DND-41 (cell line): ENCODE measurements around the gene SHB.

Source experiments
- ATAC-seq: fragments of 200-7000 bp; cut with Tn5 transposase; 3 replicates; pipeline ENCODE4 v1.9.1; 2021; ENCODE audit warnings: low read depth; ENCODE audit not compliant: insufficient read depth
- DNase-seq: peaks from one replicate; pipeline ENCODE4 v3.0.0-alpha.2; 2020
- H2AFZ ChIP-seq: 2 replicates; pipeline ENCODE4 v1.6.0; 2012; ENCODE audit warnings: low read depth, low read length
- H3K27ac ChIP-seq: 2 replicates; pipeline ENCODE4 v1.5.1; 2012; ENCODE audit warnings: low read length, inconsistent platforms
- H3K27me3 ChIP-seq: fragments of 200-600 bp; sonication (generic); 2 replicates; pipeline ENCODE4 v1.6.0; 2012; ENCODE audit warnings: low read length, mild to moderate bottlenecking, inconsistent platforms; ENCODE audit not compliant: insufficient read depth, poor library complexity
- H3K36me3 ChIP-seq: 2 replicates; pipeline ENCODE4 v1.5.1; 2012; ENCODE audit warnings: low read length, inconsistent platforms; ENCODE audit not compliant: insufficient read depth
- H3K4me1 ChIP-seq: 2 replicates; pipeline ENCODE4 v1.5.1; 2012; ENCODE audit warnings: mild to moderate bottlenecking, low read length; ENCODE audit not compliant: insufficient read depth
- H3K4me2 ChIP-seq: 2 replicates; pipeline ENCODE4 v1.6.0; 2012; ENCODE audit warnings: mild to moderate bottlenecking, moderate library complexity, low read length, inconsistent platforms; ENCODE audit not compliant: insufficient read depth
- H3K4me3 ChIP-seq, 2 experiments: fragments of 200-600 bp in 1 of 2; shearing (Covaris generic) in 1 of 2; 2 replicates each; pipeline ENCODE4 v1.5.1; 2012 to 2016; ENCODE audit warnings: inconsistent platforms in 2 of 2, low read length in 2 of 2, mild to moderate bottlenecking in 2 of 2, low read depth in 1 of 2, moderate library complexity in 1 of 2
- H3K79me2 ChIP-seq: 2 replicates; pipeline ENCODE4 v1.6.0; 2012; ENCODE audit warnings: low read length, inconsistent platforms; ENCODE audit not compliant: insufficient read depth
- H3K9ac ChIP-seq: 2 replicates; pipeline ENCODE4 v1.6.0; 2012; ENCODE audit warnings: low read depth, mild to moderate bottlenecking, inconsistent platforms, low read length, moderate library complexity
- H3K9me3 ChIP-seq: 2 replicates; pipeline ENCODE4 v1.5.1; 2012; ENCODE audit warnings: low read length, moderate library complexity, mild to moderate bottlenecking, inconsistent platforms; ENCODE audit not compliant: insufficient read depth, severe bottlenecking
- H4K20me1 ChIP-seq: 2 replicates; pipeline ENCODE4 v1.6.0; 2012; ENCODE audit warnings: low read length; ENCODE audit not compliant: insufficient read depth
- CTCF ChIP-seq: IDR thresholded peaks from 2 replicates; pipeline ENCODE4 v1.5.1; 2012; ENCODE audit warnings: borderline replicate concordance, low read length, moderate library complexity, mild to moderate bottlenecking; ENCODE audit not compliant: poor library complexity, severe bottlenecking; ENCODE audit errors: extremely low read depth
- EZH2 ChIP-seq: IDR thresholded peaks from 3 replicates; pipeline ENCODE4 v1.6.1; 2012; ENCODE audit warnings: borderline replicate concordance, low read depth, mild to moderate bottlenecking, moderate library complexity, low read length, inconsistent platforms; ENCODE audit not compliant: severe bottlenecking

The SHB gene

DNA sequence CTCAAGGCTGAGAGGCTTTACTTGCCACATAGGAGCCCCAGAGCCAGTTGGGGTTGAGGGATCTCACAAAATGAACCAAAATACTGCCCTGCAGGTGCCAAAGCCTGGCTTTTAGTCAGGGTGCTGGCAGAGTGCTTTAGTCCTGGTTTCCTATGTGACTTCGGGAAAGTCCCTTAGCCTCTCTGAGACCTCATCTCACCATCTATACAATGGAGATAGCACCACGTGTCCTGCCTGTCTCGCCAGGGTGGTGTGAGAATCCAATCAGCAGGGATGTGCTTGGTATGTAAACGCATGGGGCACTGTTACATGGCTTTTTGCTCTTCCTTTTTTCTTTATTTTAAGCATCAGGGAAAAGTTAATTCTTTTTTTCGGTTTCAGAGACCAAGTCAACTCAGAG is 68.3 kb downstream of the SHB start:
- ATAC-seq: no peak
- no peak overlapping the region for H2AFZ ChIP-seq
- H3K9ac ChIP-seq: no peak overlapping the region
- no peak for DNase-seq
- H3K4me1 ChIP-seq: no peaks in the 10 kb centered on the region
- no peaks in the 10 kb centered on the region for H3K27me3 ChIP-seq
- no peaks in the 10 kb centered on the region; the same call in 1 of the 2 replicates for H4K20me1 ChIP-seq
- TF ChIP-seq EZH2: no peak
- no peak for TF ChIP-seq CTCF
- no peaks in the 10 kb centered on the region for H3K79me2 ChIP-seq
- no peaks in the 10 kb centered on the region for H3K9me3 ChIP-seq
- H3K4me3 ChIP-seq: no peak overlapping the region
- H3K4me2 ChIP-seq: no peak overlapping the region
- H3K27ac ChIP-seq: no peak overlapping the region
- H3K36me3 ChIP-seq: no peaks in the 10 kb centered on the region

DNA sequence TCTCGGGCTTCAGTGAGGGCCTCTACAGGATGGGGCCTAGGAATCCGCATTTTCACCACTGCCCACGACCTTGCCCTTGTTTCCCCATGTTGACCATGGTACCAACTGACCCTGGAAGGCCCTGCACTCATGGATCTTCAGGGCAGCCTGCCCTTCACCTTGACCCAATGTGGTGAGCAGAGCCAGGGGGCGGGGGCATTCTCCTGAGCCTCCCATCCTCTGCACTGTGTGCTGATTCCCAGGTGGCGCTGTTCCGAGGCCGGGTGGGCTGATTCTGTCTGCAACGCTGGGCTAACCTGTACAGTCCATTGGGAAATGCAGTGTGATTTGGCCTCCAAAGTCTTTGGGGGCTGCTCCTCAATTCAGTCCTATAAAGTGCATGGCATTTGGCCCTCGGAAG is 68.7 kb downstream of the SHB start:
- DNase-seq (no peak), ATAC-seq (no peak)
- Histone ChIP-seq H3K4me1 (no peaks in the 10 kb centered on the region), H3K4me3 (no peak overlapping the region), H3K36me3 (no peaks in the 10 kb centered on the region), H3K9me3 (no peaks in the 10 kb centered on the region), H3K27ac (no peak overlapping the region), H3K27me3 (no peaks in the 10 kb centered on the region), H3K9ac (no peak overlapping the region), H4K20me1 (no peaks in the 10 kb centered on the region; the same call in 1 of the 2 replicates), H3K4me2 (no peak overlapping the region), H2AFZ (no peak overlapping the region), H3K79me2 (no peaks in the 10 kb centered on the region)
- TF ChIP-seq CTCF (peak; percentile 9), EZH2 (no peak)

GRCh38 chr9:37999588-38000189 is 69.3 kb downstream of the SHB start:
- no peaks in the 10 kb centered on the region for H3K79me2 ChIP-seq
- no peak overlapping the region for H3K27ac ChIP-seq
- H3K4me1 ChIP-seq: peaks cover 4% of the 10 kb centered on the region
- no peaks in the 10 kb centered on the region for H4K20me1 ChIP-seq
- H2AFZ ChIP-seq: no peak overlapping the region
- no peak overlapping the region for H3K4me3 ChIP-seq
- no peaks in the 10 kb centered on the region for H3K36me3 ChIP-seq
- H3K27me3 ChIP-seq: no peaks in the 10 kb centered on the region
- no peak for DNase-seq
- H3K9me3 ChIP-seq: no peaks in the 10 kb centered on the region
- H3K4me2 ChIP-seq: no peak overlapping the region
- no peak overlapping the region for H3K9ac ChIP-seq
- ATAC-seq: no peak
- no peak for TF ChIP-seq CTCF
- no peak for TF ChIP-seq EZH2
